HepG2 (cell line): ENCODE measurements around the gene HSD3B7. TPM values are rescaled to one million over a fixed set of nuclear protein-coding genes. Genes with fewer than 3 reads are reported as not detected.
A peak's percentile ranks its signal among the peaks of the same experiment; 100 is the strongest.

ENCODE experiments used
- AGO1 ChIP-seq: fragments of 200-400 bp; formaldehyde crosslinking; IDR thresholded peaks from 2 replicates; pipeline ENCODE4 v1.6.1; 2017; ENCODE audit warnings: mild to moderate bottlenecking, low read depth, low read length, moderate library complexity; ENCODE audit not compliant: poor library complexity, severe bottlenecking
- CBX1 ChIP-seq: IDR thresholded peaks from one replicate; pipeline ENCODE4 v1.6.1; 2016; ENCODE audit warnings: antibody characterized with exemption, low read depth
- KDM1A ChIP-seq: IDR thresholded peaks from 2 replicates; pipeline ENCODE4 v1.6.1; 2016; ENCODE audit warnings: missing compliant biosample characterization
- MIER2 ChIP-seq: IDR thresholded peaks from 2 replicates; pipeline ENCODE4 v1.6.1; 2016; ENCODE audit warnings: missing biosample characterization, missing genetic modification reagents
- PATZ1 ChIP-seq: sonication (generic); formaldehyde crosslinking; IDR thresholded peaks from 2 replicates; pipeline ENCODE4 v1.4.0; 2020; ENCODE audit warnings: missing genetic modification reagents
- PLRG1 ChIP-seq: fragments of 450-650 bp; conservative IDR thresholded peaks from 2 replicates; pipeline ENCODE4 v1.6.1; 2016
- POGZ ChIP-seq: sonication (generic); formaldehyde crosslinking; IDR thresholded peaks from 2 replicates; pipeline ENCODE4 v1.4.0; 2020; ENCODE audit warnings: mild to moderate bottlenecking, missing genetic modification reagents
- RNF2 ChIP-seq: fragments of 450-650 bp; conservative IDR thresholded peaks from 2 replicates; pipeline ENCODE4 v1.6.1; 2016; ENCODE audit warnings: low read depth
- TCF7L2 ChIP-seq: IDR thresholded peaks from 2 replicates; pipeline ENCODE4 v1.6.1; 2011; ENCODE audit warnings: mild to moderate bottlenecking, low read depth, low read length, moderate library complexity
- ZBTB1 ChIP-seq: sonication (generic); formaldehyde crosslinking; IDR thresholded peaks from 2 replicates; pipeline ENCODE4 v1.4.0; 2020; ENCODE audit warnings: missing genetic modification reagents, borderline replicate concordance
- ZBTB4 ChIP-seq: sonication (generic); formaldehyde crosslinking; IDR thresholded peaks from 2 replicates; pipeline ENCODE4 v1.4.0; 2020; ENCODE audit warnings: missing genetic modification reagents, mild to moderate bottlenecking, borderline replicate concordance
- ZFP41 ChIP-seq: sonication (generic); formaldehyde crosslinking; IDR thresholded peaks from 2 replicates; pipeline ENCODE4 v1.4.0; 2020; ENCODE audit warnings: mild to moderate bottlenecking, missing genetic modification reagents, borderline replicate concordance
- ZNF275 ChIP-seq: sonication (generic); formaldehyde crosslinking; IDR thresholded peaks from 2 replicates; pipeline ENCODE4 v1.8.0; 2022; ENCODE audit warnings: missing genetic modification reagents, mild to moderate bottlenecking, inconsistent platforms, borderline replicate concordance
- ZNF484 ChIP-seq: sonication (generic); formaldehyde crosslinking; IDR thresholded peaks from 2 replicates; pipeline ENCODE4 v1.5.1; 2020; ENCODE audit warnings: mild to moderate bottlenecking, low read depth, missing genetic modification reagents, borderline replicate concordance
- ZNF543 ChIP-seq: sonication (generic); formaldehyde crosslinking; IDR thresholded peaks from 2 replicates; pipeline ENCODE4 v1.4.0; 2020; ENCODE audit warnings: mild to moderate bottlenecking, missing genetic modification reagents
- ZSCAN12 ChIP-seq: sonication (generic); formaldehyde crosslinking; IDR thresholded peaks from 2 replicates; pipeline ENCODE4 v1.9.0; 2021; ENCODE audit warnings: mild to moderate bottlenecking, missing genetic modification reagents
- polyA plus RNA-seq, 8 experiments: library from polyadenylated mRNA; depleted of rRNA in 3 of 8; stranded (reverse) in 7 of 8; unstranded in 1 of 8; fragments of >200 nt; fragmentation: Illumina TruSeq in 4 of 8; extraction: Trizol in 4 of 8; gene quantifications; 2 replicates each; pipeline versions ENCODE4 v1.2.1 to v1.2.3, GENCODE V29; 2011 to 2016; ENCODE audit warnings: low read depth in 4 of 8, missing spikeins in 1 of 8, mixed read lengths in 1 of 8; ENCODE audit not compliant: insufficient read depth in 1 of 8
- total RNA-seq, 5 experiments: library from RNA; depleted of rRNA; stranded (reverse); fragments of >200 nt; fragmentation: Illumina TruSeq; extraction: Trizol; gene quantifications; 2 replicates each; pipeline ENCODE4 v1.2.3, GENCODE V29; 2016; ENCODE audit warnings: low read depth in 1 of 5
- TF ChIP-seq, protein P1 (sequence below): sonication (generic); formaldehyde crosslinking; IDR thresholded peaks from 2 replicates; pipeline ENCODE4 v1.4.0; 2020; ENCODE audit warnings: mild to moderate bottlenecking, missing genetic modification reagents
- TF ChIP-seq, protein P2 (sequence below): sonication (generic); formaldehyde crosslinking; IDR thresholded peaks from 2 replicates; pipeline ENCODE4 v1.4.0; 2020; ENCODE audit warnings: missing genetic modification reagents, mild to moderate bottlenecking, borderline replicate concordance

HSD3B7 gene
- total and polyA plus RNA-seq, 2 of the 13 experiments (the other 11 are each of a cell fraction or from before 2014, with no cell fraction given), result 32.9 to 69.7 TPM

DNA sequence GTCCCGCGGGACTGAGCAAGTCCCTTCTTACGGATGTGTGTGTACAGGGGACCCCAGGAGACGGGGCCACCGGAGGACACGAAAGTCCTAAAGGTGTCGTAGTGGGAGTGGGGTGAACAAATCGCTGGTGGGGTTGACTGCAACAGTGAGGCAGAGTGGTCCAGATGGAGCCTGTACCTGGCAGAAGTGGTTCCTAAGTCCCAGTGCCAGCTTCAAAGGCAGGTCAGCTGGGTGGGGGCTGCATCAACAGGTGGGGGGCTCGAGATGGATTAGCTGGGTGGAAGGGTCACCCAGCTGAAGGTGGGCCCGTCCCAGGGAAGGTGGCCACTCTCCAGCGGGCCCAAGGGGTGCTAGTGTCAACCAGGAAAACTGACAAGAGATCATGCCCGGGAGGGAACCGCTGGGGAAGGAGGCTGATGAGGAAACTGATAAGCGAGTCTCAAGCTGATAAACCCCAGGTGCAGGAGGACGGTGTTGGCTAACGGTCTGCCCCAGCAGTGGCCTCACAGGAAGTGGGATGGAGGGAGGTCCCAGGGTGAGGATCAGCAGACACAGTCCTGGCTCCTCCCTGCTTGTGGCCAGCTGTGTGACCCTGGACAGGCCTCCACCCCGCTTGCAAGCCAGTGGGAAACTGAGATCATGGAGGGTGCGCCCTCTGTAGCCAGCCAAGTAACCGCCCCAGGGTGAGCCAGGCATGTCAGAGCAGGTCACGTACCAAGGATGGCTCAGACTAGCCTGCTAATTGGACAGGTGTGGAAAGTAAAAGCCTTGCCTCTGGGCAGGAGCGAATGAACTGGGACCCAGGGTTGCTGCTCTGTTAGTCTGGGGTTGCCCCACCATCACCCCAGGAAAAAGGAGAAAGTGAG is 35.1 kb upstream of the HSD3B7 start (continued):
- TF ChIP-seq, protein P1, sequence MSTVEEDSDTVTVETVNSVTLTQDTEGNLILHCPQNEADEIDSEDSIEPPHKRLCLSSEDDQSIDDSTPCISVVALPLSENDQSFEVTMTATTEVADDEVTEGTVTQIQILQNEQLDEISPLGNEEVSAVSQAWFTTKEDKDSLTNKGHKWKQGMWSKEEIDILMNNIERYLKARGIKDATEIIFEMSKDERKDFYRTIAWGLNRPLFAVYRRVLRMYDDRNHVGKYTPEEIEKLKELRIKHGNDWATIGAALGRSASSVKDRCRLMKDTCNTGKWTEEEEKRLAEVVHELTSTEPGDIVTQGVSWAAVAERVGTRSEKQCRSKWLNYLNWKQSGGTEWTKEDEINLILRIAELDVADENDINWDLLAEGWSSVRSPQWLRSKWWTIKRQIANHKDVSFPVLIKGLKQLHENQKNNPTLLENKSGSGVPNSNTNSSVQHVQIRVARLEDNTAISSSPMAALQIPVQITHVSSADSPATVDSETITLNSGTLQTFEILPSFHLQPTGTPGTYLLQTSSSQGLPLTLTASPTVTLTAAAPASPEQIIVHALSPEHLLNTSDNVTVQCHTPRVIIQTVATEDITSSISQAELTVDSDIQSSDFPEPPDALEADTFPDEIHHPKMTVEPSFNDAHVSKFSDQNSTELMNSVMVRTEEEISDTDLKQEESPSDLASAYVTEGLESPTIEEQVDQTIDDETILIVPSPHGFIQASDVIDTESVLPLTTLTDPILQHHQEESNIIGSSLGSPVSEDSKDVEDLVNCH, result peak; percentile 77; the same call in 1 of the 2 replicates
- peak; percentile 71 for TF ChIP-seq POGZ (CRISPR knock-in tag)
- peak; percentile 65 for TF ChIP-seq MIER2
- peak; percentile 71; the same call in 1 of the 2 replicates for TF ChIP-seq ZNF543 (CRISPR knock-in tag)
- TF ChIP-seq CBX1, result no peak
- TF ChIP-seq RNF2, result no peak
- 0 out of 2 replicates have a peak, but pooled peaks have one; percentile 57 for TF ChIP-seq KDM1A (CRISPR knock-in tag)
- TF ChIP-seq ZSCAN12 (CRISPR knock-in tag), result no peak
- peak; percentile 93 for TF ChIP-seq PATZ1
- TF ChIP-seq ZFP41 (CRISPR knock-in tag), result peak; percentile 34; the same call in 1 of the 2 replicates
- peak; percentile 84; the same call in 1 of the 2 replicates for TF ChIP-seq ZBTB4
- TF ChIP-seq, protein P2, sequence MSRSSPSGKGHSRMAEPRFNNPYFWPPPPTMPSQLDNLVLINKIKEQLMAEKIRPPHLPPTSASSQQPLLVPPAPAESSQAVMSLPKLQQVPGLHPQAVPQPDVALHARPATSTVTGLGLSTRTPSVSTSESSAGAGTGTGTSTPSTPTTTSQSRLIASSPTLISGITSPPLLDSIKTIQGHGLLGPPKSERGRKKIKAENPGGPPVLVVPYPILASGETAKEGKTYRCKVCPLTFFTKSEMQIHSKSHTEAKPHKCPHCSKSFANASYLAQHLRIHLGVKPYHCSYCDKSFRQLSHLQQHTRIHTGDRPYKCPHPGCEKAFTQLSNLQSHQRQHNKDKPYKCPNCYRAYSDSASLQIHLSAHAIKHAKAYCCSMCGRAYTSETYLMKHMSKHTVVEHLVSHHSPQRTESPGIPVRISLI (CRISPR knock-in tag), result 0 out of 2 replicates have a peak, but pooled peaks have one; percentile 37
- peak; percentile 55 for TF ChIP-seq AGO1
- peak; percentile 63; the same call in 1 of the 2 replicates for TF ChIP-seq ZBTB1 (CRISPR knock-in tag)
- no peak for TF ChIP-seq ZNF484 (CRISPR knock-in tag)
- TF ChIP-seq TCF7L2, result no peak
- peak; percentile 69; the same call in 1 of the 2 replicates for TF ChIP-seq ZNF275
- no peak for TF ChIP-seq PLRG1
